H9 (cell line): Measurements from ENCODE around the gene GABARAP. TPM values are rescaled to one million over a fixed set of nuclear protein-coding genes. Genes with fewer than 3 reads are reported as not detected.

Experiments
- DNase-seq: peaks from one replicate; pipeline ENCODE4 v3.0.0-alpha.2; 2017
- H2AFZ ChIP-seq: one replicate; pipeline ENCODE4 v1.6.1; 2013; ENCODE audit warnings: mild to moderate bottlenecking, low read length, control low read depth, moderate library complexity
- H2AK5ac ChIP-seq: 2 replicates; pipeline ENCODE4 v1.6.1; 2013; ENCODE audit warnings: low read length, control low read depth, mixed read lengths; ENCODE audit not compliant: insufficient read length
- H2BK120ac ChIP-seq: one replicate; pipeline ENCODE4 v1.6.1; 2013; ENCODE audit warnings: low read depth, mild to moderate bottlenecking, low read length, control low read depth, inconsistent platforms; ENCODE audit not compliant: poor library complexity, severe bottlenecking
- H2BK12ac ChIP-seq: 2 replicates; pipeline ENCODE4 v1.6.1; 2013; ENCODE audit warnings: low read length, control low read depth, mixed read lengths, low read depth; ENCODE audit not compliant: insufficient read length
- H2BK15ac ChIP-seq: 2 replicates; pipeline ENCODE4 v1.6.1; 2013; ENCODE audit warnings: low read depth, low read length, control low read depth
- H2BK20ac ChIP-seq: one replicate; pipeline ENCODE4 v1.6.1; 2013; ENCODE audit warnings: low read depth, mild to moderate bottlenecking, low read length, control low read depth, inconsistent platforms; ENCODE audit not compliant: poor library complexity, severe bottlenecking
- H2BK5ac ChIP-seq: 2 replicates; pipeline ENCODE4 v1.6.1; 2013; ENCODE audit warnings: low read length, control low read depth, mixed read lengths; ENCODE audit not compliant: insufficient read length
- H3K14ac ChIP-seq: 2 replicates; pipeline ENCODE4 v1.6.1; 2013; ENCODE audit warnings: low read length, control low read depth; ENCODE audit not compliant: insufficient read depth
- H3K18ac ChIP-seq: 2 replicates; pipeline ENCODE4 v1.6.1; 2013; ENCODE audit warnings: low read depth, mild to moderate bottlenecking, mixed read lengths, low read length, control low read depth; ENCODE audit not compliant: insufficient read length
- H3K23ac ChIP-seq: 2 replicates; pipeline ENCODE4 v1.6.1; 2013; ENCODE audit warnings: low read length, control low read depth, mixed read lengths, low read depth; ENCODE audit not compliant: insufficient read length
- H3K23me2 ChIP-seq: 2 replicates; pipeline ENCODE4 v1.6.1; 2013; ENCODE audit warnings: low read depth, mild to moderate bottlenecking, mixed read lengths, low read length, control low read depth; ENCODE audit not compliant: insufficient read length, poor library complexity, severe bottlenecking
- H3K27ac ChIP-seq: 2 replicates; pipeline ENCODE4 v1.5.1; 2013; ENCODE audit warnings: low read length, control low read depth, mixed read lengths, low read depth; ENCODE audit not compliant: insufficient read length
- H3K27me3 ChIP-seq: 2 replicates; pipeline ENCODE4 v1.6.1; 2013; ENCODE audit warnings: low read length, control low read depth, inconsistent platforms; ENCODE audit not compliant: insufficient read depth
- H3K4ac ChIP-seq: 2 replicates; pipeline ENCODE4 v1.6.1; 2013; ENCODE audit warnings: low read depth, mild to moderate bottlenecking, control low read depth, inconsistent platforms, low read length, moderate library complexity
- H3K4me1 ChIP-seq: 2 replicates; pipeline ENCODE4 v1.6.1; 2013; ENCODE audit warnings: low read length, control low read depth, inconsistent platforms; ENCODE audit not compliant: insufficient read depth
- H3K4me2 ChIP-seq: 2 replicates; pipeline ENCODE4 v1.6.1; 2013; ENCODE audit warnings: low read length, control low read depth, mixed read lengths; ENCODE audit not compliant: insufficient read length, insufficient read depth
- H3K56ac ChIP-seq: 2 replicates; pipeline ENCODE4 v1.6.1; 2013; ENCODE audit warnings: low read depth, mild to moderate bottlenecking, mixed read lengths, low read length, control low read depth; ENCODE audit not compliant: insufficient read length
- H3K79me1 ChIP-seq: 2 replicates; pipeline ENCODE4 v1.6.1; 2013; ENCODE audit warnings: low read depth, mild to moderate bottlenecking, moderate library complexity, low read length, control low read depth, inconsistent platforms; ENCODE audit not compliant: insufficient read depth, poor library complexity, severe bottlenecking
- H3K79me2 ChIP-seq: 2 replicates; pipeline ENCODE4 v1.6.1; 2013; ENCODE audit warnings: low read length, control low read depth, inconsistent platforms; ENCODE audit not compliant: insufficient read depth
- H3K9ac ChIP-seq: 2 replicates; pipeline ENCODE4 v1.6.1; 2013; ENCODE audit warnings: low read length, control low read depth, mixed read lengths; ENCODE audit not compliant: insufficient read length; ENCODE audit errors: extremely low read depth
- H3K9me3 ChIP-seq: one replicate; pipeline ENCODE4 v1.6.1; 2013; ENCODE audit warnings: low read depth, low read length, inconsistent platforms; ENCODE audit not compliant: control insufficient read depth
- H3T11ph ChIP-seq: one replicate; pipeline ENCODE4 v1.6.1; 2013; ENCODE audit warnings: mild to moderate bottlenecking, low read length, control low read depth, inconsistent platforms
- H4K20me1 ChIP-seq: one replicate; pipeline ENCODE4 v1.6.1; 2013; ENCODE audit not compliant: control insufficient read depth, insufficient read length, insufficient read depth
- H4K5ac ChIP-seq: 2 replicates; pipeline ENCODE4 v1.6.1; 2013; ENCODE audit warnings: low read depth, mild to moderate bottlenecking, mixed read lengths, low read length, control low read depth; ENCODE audit not compliant: insufficient read length
- H4K8ac ChIP-seq: replicated peaks from 2 replicates; pipeline ENCODE4 v1.6.1; 2013; ENCODE audit warnings: low read length, control low read depth, mixed read lengths, low read depth; ENCODE audit not compliant: insufficient read length
- H4K91ac ChIP-seq: 2 replicates; pipeline ENCODE4 v1.6.1; 2013; ENCODE audit warnings: low read depth, mild to moderate bottlenecking, moderate library complexity, mixed read lengths, low read length, control low read depth; ENCODE audit not compliant: insufficient read length
- H3K27ac Mint-ChIP-seq, 3 experiments: 2 replicates in 2 of 3; 3 replicates in 1 of 3; pipeline ENCODE4 v1.8.0; 2020 to 2021; ENCODE audit warnings: mixed read lengths in 3 of 3, mild to moderate bottlenecking in 1 of 3, moderate library complexity in 1 of 3
- H3K27me3 Mint-ChIP-seq: 2 replicates; pipeline ENCODE4 v1.8.0; 2021; ENCODE audit warnings: low read depth, mild to moderate bottlenecking, moderate library complexity, mixed read lengths
- H3K36me3 Mint-ChIP-seq, 3 experiments: 2 replicates in 2 of 3; 3 replicates in 1 of 3; pipeline ENCODE4 v1.8.0; 2020 to 2021; ENCODE audit warnings: low read depth in 3 of 3, mixed read lengths in 3 of 3; ENCODE audit not compliant: insufficient read depth in 1 of 3
- H3K4me1 Mint-ChIP-seq, 2 experiments: 2 replicates each; pipeline ENCODE4 v1.8.0; 2020; ENCODE audit warnings: mixed read lengths in 2 of 2
- H3K4me3 Mint-ChIP-seq, 2 experiments: 2 replicates in 1 of 2; 3 replicates in 1 of 2; pipeline ENCODE4 v1.8.0; 2020 to 2021; ENCODE audit warnings: mild to moderate bottlenecking in 2 of 2, mixed read lengths in 2 of 2, moderate library complexity in 1 of 2
- H3K9me3 Mint-ChIP-seq, 2 experiments: 2 replicates in 1 of 2; 3 replicates in 1 of 2; pipeline ENCODE4 v1.8.0; 2020; ENCODE audit warnings: mild to moderate bottlenecking in 2 of 2, mixed read lengths in 2 of 2, moderate library complexity in 1 of 2
- CTCF ChIP-seq: fragments of 200-600 bp; sonication (generic); conservative IDR thresholded peaks from 3 replicates; pipeline ENCODE4 v1.8.0; 2021; ENCODE audit warnings: antibody characterized with exemption, mild to moderate bottlenecking
- WGBS: extraction: QIAGEN DNeasy Blood & Tissue Kit; methylation state at CpG from one replicate; pipeline ENCODE4 v1.1.7; 2013; ENCODE audit warnings: missing lambda C conversion rate, low lambda C conversion rate, mixed read lengths; ENCODE audit not compliant: insufficient read length; ENCODE audit errors: extremely low coverage; 5-methylcytosine and 5-hydroxymethylcytosine counted together
- total RNA-seq: library from RNA; stranded (reverse); gene quantifications from 2 replicates; pipeline ENCODE4 v1.2.1, GENCODE V29; 2021

Gene GABARAP
- total RNA-seq, 1 experiment from 2014 or later, result 261 TPM

- H3K36me3 Mint-ChIP-seq, result peaks cover 35 to 69% (median 62%) of the 10 kb centered on the region in 3 experiments; a peak in 6 of 7 replicates
Observed at GRCh38 chr17:7229504-7229903, 12.7 kb downstream of the GABARAP start.

More at GRCh38 chr17:7229504-7229903, 12.7 kb downstream of the GABARAP start:
- no peak overlapping the region for H2BK5ac ChIP-seq
- H3K9ac ChIP-seq, result no peak overlapping the region
- H3K79me2 ChIP-seq, result peaks cover 15% of the 10 kb centered on the region; the same call in 1 of the 2 replicates
- H2AFZ ChIP-seq, result no peak overlapping the region
- no peak overlapping the region for H3K18ac ChIP-seq
- no peak overlapping the region for H3K4me2 ChIP-seq
- no peak overlapping the region for H2BK120ac ChIP-seq
- no peak overlapping the region for H2BK20ac ChIP-seq
- H3K27ac Mint-ChIP-seq, result no peak overlapping the region
- H3K14ac ChIP-seq, result no peak overlapping the region
- TF ChIP-seq CTCF, result no peak
- peaks cover 17 to 18% of the 10 kb centered on the region in 2 experiments for H3K4me1 Mint-ChIP-seq
- no peaks in the 10 kb centered on the region for H3K27me3 ChIP-seq
- H3K79me1 ChIP-seq, result peaks cover 13% of the 10 kb centered on the region
- no peaks in the 10 kb centered on the region for H4K20me1 ChIP-seq
- DNase-seq, result no peak
- H4K8ac ChIP-seq, result no peak overlapping the region
- H4K91ac ChIP-seq, result no peak overlapping the region
- no CpG with 5 or more reads among the region's 19 CpGs for WGBS
- no peak overlapping the region for H3K56ac ChIP-seq
- no peak overlapping the region for H3K27ac ChIP-seq
- no peak overlapping the region for H3K23ac ChIP-seq
- H3K23me2 ChIP-seq, result peaks cover 5% of the 10 kb centered on the region
- H2AK5ac ChIP-seq, result no peak overlapping the region
- H3K4me3 Mint-ChIP-seq, result peak overlapping the region in 1 of 2 experiments; percentile 48; a peak in 1 of 5 replicates
- H4K5ac ChIP-seq, result no peak overlapping the region
- no peaks in the 10 kb centered on the region for H3K9me3 ChIP-seq
- no peaks in the 10 kb centered on the region for H3K4me1 ChIP-seq
- no peaks in the 10 kb centered on the region; the same call in 1 of the 2 replicates for H3K27me3 Mint-ChIP-seq
- no peak overlapping the region for H3K4ac ChIP-seq
- no peak overlapping the region for H2BK12ac ChIP-seq
- H2BK15ac ChIP-seq, result no peak overlapping the region
- no peak overlapping the region for H3T11ph ChIP-seq
- H3K9me3 Mint-ChIP-seq, result no peaks in the 10 kb centered on the region
